Liver (tissue), 9 donors: Measurements from ENCODE around the gene UBA3. TPM values are rescaled to one million over a fixed set of nuclear protein-coding genes. Genes with fewer than 3 reads are reported as not detected.

Source experiments
- DNase-seq: peaks from one replicate; pipeline ENCODE4 v3.0.0-alpha.2; 2017; ENCODE audit warnings: low spot score
- H3K27ac ChIP-seq, 2 donors: one replicate each; pipeline ENCODE4 v1.7.0; 2013; ENCODE audit warnings: inconsistent platforms in 2 of 2, low read length in 2 of 2, control low read depth in 1 of 2, low read depth in 1 of 2, mild to moderate bottlenecking in 1 of 2
- H3K27me3 ChIP-seq, 4 donors: one replicate each; pipeline versions ENCODE4 v1.6.1 to v1.7.0; 2013; ENCODE audit warnings: low read length in 3 of 4, inconsistent platforms in 1 of 4, mild to moderate bottlenecking in 1 of 4, moderate library complexity in 1 of 4; ENCODE audit not compliant: control insufficient read depth in 4 of 4, insufficient read depth in 4 of 4
- H3K36me3 ChIP-seq, 4 donors: one replicate each; pipeline versions ENCODE4 v1.6.1 to v1.7.0; 2013; ENCODE audit warnings: low read length in 3 of 4, mild to moderate bottlenecking in 3 of 4, low read depth in 1 of 4, moderate library complexity in 1 of 4; ENCODE audit not compliant: control insufficient read depth in 4 of 4, insufficient read depth in 3 of 4
- H3K4me1 ChIP-seq, 4 donors: one replicate each; pipeline versions ENCODE4 v1.6.1 to v1.7.0; 2013; ENCODE audit warnings: low read length in 3 of 4, mild to moderate bottlenecking in 3 of 4, moderate library complexity in 1 of 4; ENCODE audit not compliant: control insufficient read depth in 4 of 4, insufficient read depth in 4 of 4
- H3K4me3 ChIP-seq, 3 donors: one replicate each; pipeline versions ENCODE4 v1.6.1 to v1.7.0; 2013; ENCODE audit warnings: low read length in 3 of 3, control low read depth in 1 of 3, low read depth in 1 of 3, mild to moderate bottlenecking in 1 of 3
- H3K9ac ChIP-seq, 2 donors: one replicate each; pipeline ENCODE4 v1.7.0; 2013; ENCODE audit warnings: low read length in 2 of 2, mild to moderate bottlenecking in 2 of 2, moderate library complexity in 2 of 2, control low read depth in 1 of 2, low read depth in 1 of 2
- H3K9me3 ChIP-seq, 4 donors: one replicate each; pipeline versions ENCODE4 v1.6.1 to v1.7.0; 2013; ENCODE audit warnings: low read length in 3 of 4; ENCODE audit not compliant: control insufficient read depth in 4 of 4
- ATF3 ChIP-seq: IDR thresholded peaks from 2 replicates; pipeline ENCODE4 v1.6.1; 2016; ENCODE audit warnings: antibody characterized with exemption
- CTCF ChIP-seq: fragments of 150-350 bp; IDR thresholded peaks from 2 replicates; pipeline ENCODE4 v1.5.1; 2017; ENCODE audit warnings: improper control_type of control experiment, low read depth, low read length; ENCODE audit not compliant: missing input control
- EGR1 ChIP-seq, 2 donors: IDR thresholded peaks; 2 replicates each; pipeline ENCODE4 v1.6.1; 2016 to 2018; ENCODE audit warnings: antibody characterized with exemption in 2 of 2, low read depth in 2 of 2
- FOXA1 ChIP-seq: IDR thresholded peaks from 2 replicates; pipeline ENCODE4 v1.6.1; 2016; ENCODE audit warnings: antibody characterized with exemption
- FOXA2 ChIP-seq: IDR thresholded peaks from 2 replicates; pipeline ENCODE4 v1.6.1; 2016; ENCODE audit warnings: antibody characterized with exemption
- GABPA ChIP-seq, 2 donors: IDR thresholded peaks in 1 of 2; conservative IDR thresholded peaks in 1 of 2; 2 replicates each; pipeline ENCODE4 v1.6.1; 2016; ENCODE audit warnings: antibody characterized with exemption in 2 of 2, mild to moderate bottlenecking in 1 of 2, moderate library complexity in 1 of 2
- HNF4A ChIP-seq, 2 donors: conservative IDR thresholded peaks; 2 replicates each; pipeline ENCODE4 v1.6.1; 2016; ENCODE audit warnings: antibody characterized with exemption in 2 of 2, mild to moderate bottlenecking in 2 of 2
- HNF4G ChIP-seq: IDR thresholded peaks from 2 replicates; pipeline ENCODE4 v1.6.1; 2016; ENCODE audit warnings: antibody characterized with exemption
- JUND ChIP-seq, 2 donors: IDR thresholded peaks; 2 replicates each; pipeline ENCODE4 v1.6.1; 2016; ENCODE audit warnings: antibody characterized with exemption in 2 of 2
- NR2F2 ChIP-seq: IDR thresholded peaks from 2 replicates; pipeline ENCODE4 v1.6.1; 2016; ENCODE audit warnings: antibody characterized with exemption
- RAD21 ChIP-seq, 2 donors: IDR thresholded peaks; 2 replicates each; pipeline ENCODE4 v1.6.1; 2016; ENCODE audit warnings: antibody characterized with exemption in 2 of 2, mild to moderate bottlenecking in 2 of 2
- REST ChIP-seq: IDR thresholded peaks from 2 replicates; pipeline ENCODE4 v1.6.1; 2016; ENCODE audit warnings: antibody characterized with exemption, mild to moderate bottlenecking
- RXRA ChIP-seq, 2 donors: IDR thresholded peaks; 2 replicates each; pipeline ENCODE4 v1.6.1; 2017 to 2018; ENCODE audit warnings: antibody characterized with exemption in 2 of 2, mild to moderate bottlenecking in 1 of 2
- SP1 ChIP-seq: IDR thresholded peaks from 2 replicates; pipeline ENCODE4 v1.6.1; 2018; ENCODE audit warnings: antibody characterized with exemption, mild to moderate bottlenecking
- TAF1 ChIP-seq: conservative IDR thresholded peaks from 2 replicates; pipeline ENCODE4 v1.6.1; 2016; ENCODE audit warnings: antibody characterized with exemption, mild to moderate bottlenecking
- YY1 ChIP-seq: IDR thresholded peaks from 2 replicates; pipeline ENCODE4 v1.6.1; 2016; ENCODE audit warnings: antibody characterized with exemption, mild to moderate bottlenecking
- WGBS: extraction: QIAGEN DNeasy Blood & Tissue Kit; methylation state at CpG from one replicate; pipeline ENCODE4 v1.1.7; 2013; 5-methylcytosine and 5-hydroxymethylcytosine counted together
- polyA plus RNA-seq, 2 donors: library from polyadenylated mRNA; stranded (reverse) in 1 of 2; unstranded in 1 of 2; fragments of 200-250 nt in 1 of 2; fragments of >200 nt in 1 of 2; fragmentation: Nextera tagmentation in 1 of 2; extraction: Ambion mirVana in 1 of 2; gene quantifications; one replicate each; pipeline versions ENCODE4 v1.2.1 to v1.2.3, GENCODE V29; 2013 to 2015
- total RNA-seq, 2 donors: library from RNA; depleted of rRNA; stranded (reverse); fragments of >200 nt; gene quantifications; one replicate each; pipeline ENCODE4 v1.2.3, GENCODE V29; 2014
- TF ChIP-seq, protein P1 (sequence below): IDR thresholded peaks from 2 replicates; pipeline ENCODE4 v1.6.1; 2016; ENCODE audit warnings: antibody characterized with exemption
- TF ChIP-seq, protein P2 (sequence below): IDR thresholded peaks from 2 replicates; pipeline ENCODE4 v1.6.1; 2016; ENCODE audit warnings: antibody characterized with exemption
- donor health status: healthy.
- donor health status: healthy.
- donor health status: healthy.
- donor health status: healthy.
- donor health status: healthy.

The UBA3 gene
- total and polyA plus RNA-seq, 4 donors: 13.1 to 34.4 (median 26.4) TPM

- no peak for TF ChIP-seq HNF4G
- no peak for TF ChIP-seq SP1
- TF ChIP-seq EGR1 (IDR thresholded peaks at IDR 0.05; ENCODE audit: low read depth in 2 of 2): no peak
- TF ChIP-seq YY1: no peak
- no peak for TF ChIP-seq GABPA (IDR thresholded peaks at IDR 0.05 in 1 of 2, conservative IDR thresholded peaks at IDR 0.05 in 1 of 2)
- no peak for TF ChIP-seq RXRA (IDR thresholded peaks at IDR 0.05)
These were observed 14.7 kb downstream of the UBA3 start (continued) for GRCh38 chr3:69065318-69065964.

GRCh38 chr3:69063636-69064035 lies 16.5 kb downstream of the UBA3 start:
- peaks cover 3 to 42% (median 27%) of the 10 kb centered on the region in 4 donors for H3K36me3 ChIP-seq
- no peak overlapping the region for H3K9ac ChIP-seq
- no peak overlapping the region for H3K4me3 ChIP-seq
- H3K27ac ChIP-seq: no peak overlapping the region
- DNase-seq: no peak
- TF ChIP-seq EGR1 (IDR thresholded peaks at IDR 0.05; ENCODE audit: low read depth in 2 of 2) (no peak), RXRA (IDR thresholded peaks at IDR 0.05) (no peak), JUND (IDR thresholded peaks at IDR 0.05) (no peak), ATF3 (no peak), NR2F2 (no peak), YY1 (no peak), GABPA (IDR thresholded peaks at IDR 0.05 in 1 of 2, conservative IDR thresholded peaks at IDR 0.05 in 1 of 2) (no peak), FOXA1 (no peak), CTCF (no peak), HNF4G (no peak), TAF1 (no peak), REST (no peak), RAD21 (IDR thresholded peaks at IDR 0.05) (no peak), FOXA2 (no peak), HNF4A (conservative IDR thresholded peaks at IDR 0.05) (no peak), SP1 (no peak)
- TF ChIP-seq, protein P1, sequence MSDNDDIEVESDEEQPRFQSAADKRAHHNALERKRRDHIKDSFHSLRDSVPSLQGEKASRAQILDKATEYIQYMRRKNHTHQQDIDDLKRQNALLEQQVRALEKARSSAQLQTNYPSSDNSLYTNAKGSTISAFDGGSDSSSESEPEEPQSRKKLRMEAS: no peak
- TF ChIP-seq, protein P2, sequence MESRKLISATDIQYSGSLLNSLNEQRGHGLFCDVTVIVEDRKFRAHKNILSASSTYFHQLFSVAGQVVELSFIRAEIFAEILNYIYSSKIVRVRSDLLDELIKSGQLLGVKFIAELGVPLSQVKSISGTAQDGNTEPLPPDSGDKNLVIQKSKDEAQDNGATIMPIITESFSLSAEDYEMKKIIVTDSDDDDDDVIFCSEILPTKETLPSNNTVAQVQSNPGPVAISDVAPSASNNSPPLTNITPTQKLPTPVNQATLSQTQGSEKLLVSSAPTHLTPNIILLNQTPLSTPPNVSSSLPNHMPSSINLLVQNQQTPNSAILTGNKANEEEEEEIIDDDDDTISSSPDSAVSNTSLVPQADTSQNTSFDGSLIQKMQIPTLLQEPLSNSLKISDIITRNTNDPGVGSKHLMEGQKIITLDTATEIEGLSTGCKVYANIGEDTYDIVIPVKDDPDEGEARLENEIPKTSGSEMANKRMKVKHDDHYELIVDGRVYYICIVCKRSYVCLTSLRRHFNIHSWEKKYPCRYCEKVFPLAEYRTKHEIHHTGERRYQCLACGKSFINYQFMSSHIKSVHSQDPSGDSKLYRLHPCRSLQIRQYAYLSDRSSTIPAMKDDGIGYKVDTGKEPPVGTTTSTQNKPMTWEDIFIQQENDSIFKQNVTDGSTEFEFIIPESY: no peak
- no peaks in the 10 kb centered on the region for H3K4me1 ChIP-seq
- H3K27me3 ChIP-seq: no peaks in the 10 kb centered on the region
- WGBS: 80% methylated on average over 2 of the region's 2 CpGs
- no peaks in the 10 kb centered on the region for H3K9me3 ChIP-seq
